ENCODE results near the gene GLS2. TPM values are rescaled to one million over a fixed set of nuclear protein-coding genes. Genes with fewer than 3 reads are reported as not detected.

Gene GLS2
- total and polyA plus RNA-seq, 2 donors from 2014 or later, result 2.5 to 5.6 TPM

DNA sequence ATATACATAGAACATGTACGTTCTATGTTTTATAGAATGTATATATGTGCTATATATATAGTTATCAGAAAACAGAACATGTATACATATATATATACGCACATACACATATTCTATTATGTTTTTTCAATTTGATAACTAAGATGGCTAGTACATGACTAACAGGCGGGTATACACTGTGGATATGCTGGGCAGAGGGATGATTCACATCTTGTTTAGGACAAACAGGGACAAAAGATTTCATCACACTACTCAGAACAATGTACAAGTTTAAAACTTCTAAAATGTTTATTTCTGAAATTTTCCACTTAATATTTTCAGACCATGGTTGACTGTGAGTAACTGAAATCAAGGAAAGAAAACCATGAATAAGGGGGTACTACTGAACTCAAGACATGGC is 56.1 kb downstream of the GLS2 start:
- TF ChIP-seq, protein P1, sequence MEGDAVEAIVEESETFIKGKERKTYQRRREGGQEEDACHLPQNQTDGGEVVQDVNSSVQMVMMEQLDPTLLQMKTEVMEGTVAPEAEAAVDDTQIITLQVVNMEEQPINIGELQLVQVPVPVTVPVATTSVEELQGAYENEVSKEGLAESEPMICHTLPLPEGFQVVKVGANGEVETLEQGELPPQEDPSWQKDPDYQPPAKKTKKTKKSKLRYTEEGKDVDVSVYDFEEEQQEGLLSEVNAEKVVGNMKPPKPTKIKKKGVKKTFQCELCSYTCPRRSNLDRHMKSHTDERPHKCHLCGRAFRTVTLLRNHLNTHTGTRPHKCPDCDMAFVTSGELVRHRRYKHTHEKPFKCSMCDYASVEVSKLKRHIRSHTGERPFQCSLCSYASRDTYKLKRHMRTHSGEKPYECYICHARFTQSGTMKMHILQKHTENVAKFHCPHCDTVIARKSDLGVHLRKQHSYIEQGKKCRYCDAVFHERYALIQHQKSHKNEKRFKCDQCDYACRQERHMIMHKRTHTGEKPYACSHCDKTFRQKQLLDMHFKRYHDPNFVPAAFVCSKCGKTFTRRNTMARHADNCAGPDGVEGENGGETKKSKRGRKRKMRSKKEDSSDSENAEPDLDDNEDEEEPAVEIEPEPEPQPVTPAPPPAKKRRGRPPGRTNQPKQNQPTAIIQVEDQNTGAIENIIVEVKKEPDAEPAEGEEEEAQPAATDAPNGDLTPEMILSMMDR (IDR thresholded peaks at IDR 0.05; ENCODE audit: borderline replicate concordance, extremely low read depth, insufficient read depth), result no peak
- intact Hi-C loops (cut with DNase I), result no loop called here
- no peak for FAIRE-seq

DNA sequence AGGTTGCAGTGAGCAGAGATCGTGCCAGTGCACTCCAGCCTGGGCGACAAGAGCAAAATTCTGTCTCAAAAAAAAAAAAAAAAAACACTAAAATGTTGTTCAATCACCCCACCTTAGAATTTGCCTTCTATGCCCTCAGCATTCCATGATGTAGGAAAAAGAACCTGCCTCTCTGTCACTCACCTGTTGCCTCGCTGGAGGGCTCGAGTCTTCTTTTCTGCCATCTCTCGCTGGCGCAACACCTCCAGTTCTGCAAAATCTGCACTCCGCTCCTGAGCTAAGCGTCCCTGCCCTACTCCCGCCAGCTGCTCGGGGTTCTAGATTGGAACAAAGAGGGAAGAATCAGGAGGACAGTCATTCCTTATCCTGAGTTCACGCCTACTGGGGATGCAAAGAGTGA is 56.7 kb downstream of the GLS2 start:
- DNase-seq (no peak), FAIRE-seq (no peak)
- intact Hi-C loops (cut with DNase I), result no loop called here
- Histone ChIP-seq H3K27ac (ENCODE audit: low read depth in 2 of 2, low read length in 2 of 2) (no peak overlapping the region), H3K4me1 (ENCODE audit: control insufficient read depth in 2 of 3, insufficient read depth in 2 of 3, low read depth in 1 of 3, low read length in 3 of 3) (no peaks in the 10 kb centered on the region), H3K36me3 (ENCODE audit: control insufficient read depth in 2 of 3, insufficient read depth in 3 of 3, low read length in 3 of 3) (peaks cover 0 to 3% (median 0%) of the 10 kb centered on the region in 3 donors), H3K9ac (ENCODE audit: low read length in 3 of 3) (no peak overlapping the region), H3K27me3 (ENCODE audit: control insufficient read depth, insufficient read depth, low read length) (no peaks in the 10 kb centered on the region), H3K9me3 (ENCODE audit: control insufficient read depth in 2 of 3, insufficient read depth in 1 of 3, low read length in 3 of 3) (no peaks in the 10 kb centered on the region), H3K4me3 (ENCODE audit: low read length in 3 of 3) (no peak overlapping the region)
- TF ChIP-seq, protein P1 (IDR thresholded peaks at IDR 0.05; ENCODE audit: borderline replicate concordance, extremely low read depth, insufficient read depth), result no peak

More for the DNA sequence above, 56.1 kb downstream of the GLS2 start:
- Histone ChIP-seq H3K4me3 (ENCODE audit: low read length in 3 of 3) (no peak overlapping the region), H3K27ac (ENCODE audit: low read depth in 2 of 2, low read length in 2 of 2) (no peak overlapping the region), H3K27me3 (ENCODE audit: control insufficient read depth, insufficient read depth, low read length) (no peaks in the 10 kb centered on the region), H3K9ac (ENCODE audit: low read length in 3 of 3) (no peak overlapping the region), H3K9me3 (ENCODE audit: control insufficient read depth in 2 of 3, insufficient read depth in 1 of 3, low read length in 3 of 3) (no peaks in the 10 kb centered on the region), H3K36me3 (ENCODE audit: control insufficient read depth in 2 of 3, insufficient read depth in 3 of 3, low read length in 3 of 3) (peaks cover 0 to 3% (median 0%) of the 10 kb centered on the region in 3 donors), H3K4me1 (ENCODE audit: control insufficient read depth in 2 of 3, insufficient read depth in 2 of 3, low read depth in 1 of 3, low read length in 3 of 3) (no peaks in the 10 kb centered on the region)
- DNase-seq, result no peak

DNA sequence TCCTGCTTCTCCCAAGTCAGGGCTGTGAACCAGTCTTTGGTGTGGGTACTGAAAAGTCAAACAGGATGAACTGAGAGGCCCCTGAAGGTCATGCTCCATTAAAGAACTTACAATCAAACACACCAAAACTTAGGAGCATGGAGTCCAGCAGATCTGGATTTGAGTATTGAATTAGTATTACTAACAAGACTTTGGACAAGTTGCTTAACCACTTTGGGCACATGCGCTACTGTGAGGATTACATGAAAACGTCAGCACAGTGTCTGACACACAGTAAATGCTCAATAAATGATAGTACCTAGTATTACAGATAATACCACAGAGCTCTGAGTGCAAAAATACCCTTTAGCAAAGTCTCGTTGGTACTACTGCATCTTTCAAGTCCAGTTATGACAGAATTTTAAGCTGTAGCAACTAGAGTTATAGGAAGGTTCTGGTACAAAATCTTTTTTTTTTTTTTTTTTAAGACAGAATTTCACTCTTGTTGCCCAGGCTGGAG is 62.0 kb downstream of the GLS2 start:
- intact Hi-C loops (cut with DNase I), result no loop called here
- no peaks in the 10 kb centered on the region for H3K27me3 ChIP-seq (ENCODE audit: control insufficient read depth, insufficient read depth, low read length)
- peaks cover 0 to 4% (median 3%) of the 10 kb centered on the region in 3 donors for H3K36me3 ChIP-seq (ENCODE audit: control insufficient read depth in 2 of 3, insufficient read depth in 3 of 3, low read length in 3 of 3)
- H3K4me1 ChIP-seq (ENCODE audit: control insufficient read depth in 2 of 3, insufficient read depth in 2 of 3, low read depth in 1 of 3, low read length in 3 of 3), result no peaks in the 10 kb centered on the region
- no peak overlapping the region for H3K4me3 ChIP-seq (ENCODE audit: low read length in 3 of 3)
- H3K9me3 ChIP-seq (ENCODE audit: control insufficient read depth in 2 of 3, insufficient read depth in 1 of 3, low read length in 3 of 3), result no peaks in the 10 kb centered on the region
- FAIRE-seq, result no peak
- no peak overlapping the region for H3K27ac ChIP-seq (ENCODE audit: low read depth in 2 of 2, low read length in 2 of 2)
- TF ChIP-seq, protein P1 (IDR thresholded peaks at IDR 0.05; ENCODE audit: borderline replicate concordance, extremely low read depth, insufficient read depth), result no peak
- no peak overlapping the region for H3K9ac ChIP-seq (ENCODE audit: low read length in 3 of 3)
- no peak for DNase-seq

DNA sequence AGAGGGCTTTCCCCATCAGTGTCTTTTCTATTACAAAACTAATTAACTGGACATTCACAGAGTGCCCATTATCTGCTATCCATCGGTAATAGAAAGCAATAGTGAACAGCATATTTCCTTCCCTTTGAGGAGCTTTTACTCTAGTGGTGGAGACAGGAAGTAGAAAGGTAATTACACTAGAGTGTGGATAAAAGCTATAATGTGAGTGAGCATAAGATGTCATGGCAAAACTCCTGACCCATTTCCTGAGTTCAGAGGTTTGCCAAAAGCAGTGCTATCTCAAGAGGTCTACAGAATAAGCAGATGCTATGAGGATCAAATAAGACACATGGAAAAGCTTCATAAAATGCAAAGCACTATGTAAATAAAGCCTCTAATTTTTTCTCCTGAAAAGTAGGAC is 62.8 kb downstream of the GLS2 start:
- DNase-seq, result no peak
- Histone ChIP-seq H3K4me3 (ENCODE audit: low read length in 3 of 3) (no peak overlapping the region), H3K9me3 (ENCODE audit: control insufficient read depth in 2 of 3, insufficient read depth in 1 of 3, low read length in 3 of 3) (no peaks in the 10 kb centered on the region), H3K27me3 (ENCODE audit: control insufficient read depth, insufficient read depth, low read length) (no peaks in the 10 kb centered on the region), H3K4me1 (ENCODE audit: control insufficient read depth in 2 of 3, insufficient read depth in 2 of 3, low read depth in 1 of 3, low read length in 3 of 3) (no peaks in the 10 kb centered on the region), H3K9ac (ENCODE audit: low read length in 3 of 3) (no peak overlapping the region), H3K36me3 (ENCODE audit: control insufficient read depth in 2 of 3, insufficient read depth in 3 of 3, low read length in 3 of 3) (peaks cover 0 to 4% (median 3%) of the 10 kb centered on the region in 3 donors), H3K27ac (ENCODE audit: low read depth in 2 of 2, low read length in 2 of 2) (no peak overlapping the region)
- FAIRE-seq, result no peak
- intact Hi-C loops (cut with DNase I), result no loop called here
- TF ChIP-seq, protein P1 (IDR thresholded peaks at IDR 0.05; ENCODE audit: borderline replicate concordance, extremely low read depth, insufficient read depth), result no peak

Data from kidney (tissue), 14 donors.